IPS DF 6.9 (cell line): ENCODE measurements around the gene PICALM.

Source experiments
- DNase-seq: peaks from one replicate; pipeline ENCODE4 v3.0.0-alpha.2; 2013; ENCODE audit warnings: low read depth, low spot score
- H3K27ac ChIP-seq: one replicate; pipeline ENCODE4 v1.5.1; 2013; ENCODE audit warnings: low read length, control low read depth
- H3K27me3 ChIP-seq: 2 replicates; pipeline ENCODE4 v1.6.1; 2013; ENCODE audit warnings: mild to moderate bottlenecking, low read length; ENCODE audit not compliant: control insufficient read depth, insufficient read depth
- H3K36me3 ChIP-seq: 2 replicates; pipeline ENCODE4 v1.6.1; 2013; ENCODE audit warnings: low read length; ENCODE audit not compliant: control insufficient read depth, insufficient read depth
- H3K4me1 ChIP-seq: 2 replicates; pipeline ENCODE4 v1.6.1; 2013; ENCODE audit warnings: low read length; ENCODE audit not compliant: control insufficient read depth, insufficient read depth
- H3K4me3 ChIP-seq: 2 replicates; pipeline ENCODE4 v1.5.1; 2013; ENCODE audit warnings: mild to moderate bottlenecking, low read length
- H3K9me3 ChIP-seq: 2 replicates; pipeline ENCODE4 v1.6.1; 2013; ENCODE audit warnings: low read length, inconsistent platforms; ENCODE audit not compliant: control insufficient read depth, insufficient read depth
- WGBS: extraction: QIAGEN DNeasy Blood & Tissue Kit; methylation state at CpG from one replicate; pipeline ENCODE4 v1.1.7; 2013; ENCODE audit warnings: mixed read lengths, missing lambda C conversion rate; ENCODE audit not compliant: insufficient read length, insufficient coverage; 5-methylcytosine and 5-hydroxymethylcytosine counted together

PICALM gene

DNA sequence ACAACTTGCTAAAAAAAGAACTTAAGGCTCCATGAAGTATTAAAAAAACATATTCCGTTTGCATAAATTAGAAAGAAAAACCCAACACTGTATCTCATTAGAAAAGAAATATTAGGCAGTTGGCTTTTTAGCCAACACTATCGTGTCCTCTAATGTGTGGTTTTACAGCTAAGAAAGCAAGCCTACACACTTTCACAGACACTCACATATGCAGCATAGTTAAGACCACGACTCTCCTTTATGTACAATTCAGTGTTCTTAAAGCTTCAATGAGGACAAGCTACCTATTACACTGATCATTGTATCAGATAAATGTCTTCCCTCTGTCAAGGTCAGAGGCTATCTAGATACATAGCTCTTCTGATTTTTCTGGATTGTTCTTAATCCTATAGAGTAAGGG, 80.1 kb downstream of the PICALM start:
- Histone ChIP-seq H3K4me1 (no peaks in the 10 kb centered on the region), H3K9me3 (no peaks in the 10 kb centered on the region), H3K27me3 (no peaks in the 10 kb centered on the region), H3K36me3 (no peaks in the 10 kb centered on the region), H3K4me3 (no peak overlapping the region), H3K27ac (no peak overlapping the region)
- DNase-seq = no peak
- WGBS = no CpG with 5 or more reads among the region's 3 CpGs

GRCh38 chr11:85977751-85978160, 91.1 kb downstream of the PICALM start:
- Histone ChIP-seq H3K36me3 (no peaks in the 10 kb centered on the region; the same call in 1 of the 2 replicates), H3K27me3 (no peaks in the 10 kb centered on the region), H3K27ac (no peak overlapping the region), H3K4me3 (no peak overlapping the region), H3K9me3 (no peaks in the 10 kb centered on the region), H3K4me1 (no peaks in the 10 kb centered on the region)
- no CpG with 5 or more reads among the region's 4 CpGs for WGBS
- DNase-seq = no peak

DNA sequence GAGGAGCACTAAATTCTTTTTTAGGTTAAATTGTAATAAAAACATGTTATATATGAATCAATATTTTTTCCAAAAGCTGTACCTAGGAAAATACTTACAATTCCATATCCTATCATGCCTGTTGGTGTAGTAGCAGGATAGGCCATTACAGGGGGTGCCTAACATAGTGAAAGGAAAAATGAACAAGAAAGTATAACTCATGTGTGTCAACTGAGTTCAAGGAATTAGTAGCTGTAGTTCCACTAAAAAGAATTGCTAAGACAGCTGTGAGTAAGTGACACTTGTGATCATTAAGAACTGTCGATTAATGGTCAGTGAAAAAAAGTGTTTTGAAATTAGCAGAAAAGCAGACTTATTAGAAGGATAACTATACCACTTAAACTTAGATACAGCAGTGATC, 92.4 kb downstream of the PICALM start:
- no peaks in the 10 kb centered on the region for H3K4me1 ChIP-seq
- no peak for DNase-seq
- H3K4me3 ChIP-seq = no peak overlapping the region
- WGBS = no CpG with 5 or more reads among the region's 1 CpG
- no peak overlapping the region for H3K27ac ChIP-seq
- H3K36me3 ChIP-seq = no peaks in the 10 kb centered on the region; the same call in 1 of the 2 replicates
- H3K27me3 ChIP-seq = no peaks in the 10 kb centered on the region
- H3K9me3 ChIP-seq = no peaks in the 10 kb centered on the region

DNA sequence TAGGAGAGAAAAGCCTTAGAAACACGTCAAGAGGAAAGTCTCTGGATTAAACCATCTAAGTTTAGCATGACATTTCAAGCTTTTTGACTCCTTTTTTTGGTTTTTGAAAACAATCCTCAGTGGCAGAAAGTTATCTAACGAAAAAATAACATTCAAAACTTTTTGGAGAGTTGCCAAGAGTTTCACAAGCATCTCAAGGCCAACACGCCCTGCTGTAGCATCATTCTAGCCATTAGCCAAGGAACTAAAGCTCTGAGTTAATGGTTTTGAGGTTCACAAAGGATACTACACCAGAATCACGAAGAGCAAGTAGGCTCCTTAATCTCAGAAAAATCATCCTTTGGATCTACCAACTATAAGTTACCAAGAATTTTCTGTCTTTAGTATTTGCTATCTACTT, 94.8 kb downstream of the PICALM start:
- H3K4me1 ChIP-seq = no peaks in the 10 kb centered on the region
- H3K4me3 ChIP-seq = no peak overlapping the region
- H3K27ac ChIP-seq = no peak overlapping the region
- WGBS = no CpG with 5 or more reads among the region's 4 CpGs
- H3K27me3 ChIP-seq = no peaks in the 10 kb centered on the region
- H3K9me3 ChIP-seq = no peaks in the 10 kb centered on the region
- no peak for DNase-seq
- no peaks in the 10 kb centered on the region; the same call in 1 of the 2 replicates for H3K36me3 ChIP-seq

DNA sequence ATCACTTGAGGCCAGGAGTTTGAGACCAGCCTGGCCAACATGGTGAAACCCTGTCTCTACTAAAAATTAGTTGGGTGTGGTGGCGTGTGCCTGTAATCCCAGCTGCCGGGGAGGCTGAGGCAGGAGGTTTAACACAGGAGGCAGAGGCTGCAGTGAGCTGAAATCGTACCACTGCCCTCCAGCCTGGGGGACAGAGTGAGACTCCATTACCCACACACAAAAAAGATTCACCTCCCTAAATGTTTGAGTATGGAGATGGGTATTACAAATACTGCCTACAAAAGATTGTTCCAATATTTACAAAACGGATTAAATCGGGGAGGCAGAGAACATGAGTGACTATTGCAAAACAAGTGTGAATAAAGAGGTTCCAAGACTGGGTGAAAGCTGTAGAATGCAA, 98.3 kb downstream of the PICALM start:
- Histone ChIP-seq H3K4me1 (no peaks in the 10 kb centered on the region), H3K27me3 (no peaks in the 10 kb centered on the region), H3K27ac (no peak overlapping the region), H3K4me3 (no peak overlapping the region), H3K9me3 (no peaks in the 10 kb centered on the region), H3K36me3 (no peaks in the 10 kb centered on the region; the same call in 1 of the 2 replicates)
- WGBS = no CpG with 5 or more reads among the region's 5 CpGs
- DNase-seq = no peak

DNA sequence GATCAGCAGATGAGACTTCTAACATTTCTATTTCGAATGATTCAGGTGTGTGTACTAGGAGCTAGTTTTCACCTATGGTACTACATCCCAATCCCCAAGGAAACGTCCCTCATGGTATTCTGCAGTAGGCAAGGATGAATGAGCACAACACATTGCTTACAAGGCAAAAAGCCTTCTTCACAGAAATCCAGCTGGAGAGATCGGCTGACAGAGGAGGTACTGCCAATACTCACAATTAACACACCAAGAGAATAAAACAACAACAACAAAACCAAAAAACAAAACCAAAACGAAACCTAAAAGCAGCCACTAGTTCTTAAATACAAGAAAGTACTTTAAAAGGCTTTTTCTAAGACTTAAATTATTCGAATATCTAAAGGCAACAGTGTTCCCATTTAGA, 101.4 kb downstream of the PICALM start:
- WGBS = 100% methylated on average over 1 of the region's 5 CpGs
- Histone ChIP-seq H3K4me1 (no peaks in the 10 kb centered on the region), H3K9me3 (no peaks in the 10 kb centered on the region), H3K36me3 (no peaks in the 10 kb centered on the region), H3K4me3 (no peak overlapping the region), H3K27me3 (no peaks in the 10 kb centered on the region), H3K27ac (no peak overlapping the region)
- no peak for DNase-seq

DNA sequence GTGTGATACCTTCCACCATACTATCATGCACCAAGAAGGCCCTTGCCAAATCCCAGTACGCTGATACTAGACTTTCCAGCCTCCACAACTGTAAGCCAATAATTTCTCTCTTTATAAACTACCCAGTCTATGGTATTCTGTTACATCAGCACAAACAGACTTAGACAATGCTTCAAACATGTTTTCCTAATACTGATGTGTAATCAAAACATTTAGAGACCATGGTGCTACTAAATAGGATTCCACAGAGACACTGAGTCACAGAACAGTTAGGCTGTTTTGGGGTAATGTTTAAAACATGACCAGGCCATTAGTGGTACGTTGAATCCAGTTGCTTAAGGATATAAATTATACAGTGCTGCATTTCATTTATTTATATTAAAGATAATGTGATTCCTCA, 103.7 kb downstream of the PICALM start:
- Histone ChIP-seq H3K9me3 (no peaks in the 10 kb centered on the region), H3K27ac (no peak overlapping the region), H3K4me1 (no peaks in the 10 kb centered on the region), H3K36me3 (no peaks in the 10 kb centered on the region), H3K27me3 (no peaks in the 10 kb centered on the region), H3K4me3 (no peak overlapping the region)
- WGBS = no CpG with 5 or more reads among the region's 2 CpGs
- no peak for DNase-seq

DNA sequence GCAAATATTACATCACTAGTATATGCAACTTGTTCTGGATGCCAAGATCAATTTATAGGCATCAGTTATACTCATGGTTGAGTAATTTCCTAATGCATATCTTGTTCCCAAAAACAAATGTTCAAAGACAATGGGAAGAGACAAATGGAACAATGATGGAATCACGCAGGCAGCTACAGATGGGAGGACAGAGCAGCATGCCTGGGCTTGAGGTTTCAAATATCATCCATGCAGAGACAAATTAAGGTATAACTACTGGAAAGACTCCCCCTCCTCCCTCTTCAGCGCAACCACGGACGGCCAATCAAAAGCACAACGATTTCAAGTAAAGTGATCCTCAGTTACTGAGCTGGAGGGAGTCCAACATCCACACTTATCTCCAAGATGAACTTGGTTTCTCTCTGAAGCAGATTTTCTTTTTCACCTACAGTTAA, 106.9 kb downstream of the PICALM start:
- DNase-seq = no peak
- H3K9me3 ChIP-seq = no peaks in the 10 kb centered on the region
- H3K4me1 ChIP-seq = no peaks in the 10 kb centered on the region
- no peaks in the 10 kb centered on the region for H3K36me3 ChIP-seq
- no CpG with 5 or more reads among the region's 5 CpGs for WGBS
- no peak overlapping the region for H3K4me3 ChIP-seq
- no peak overlapping the region for H3K27ac ChIP-seq
- no peaks in the 10 kb centered on the region for H3K27me3 ChIP-seq

DNA sequence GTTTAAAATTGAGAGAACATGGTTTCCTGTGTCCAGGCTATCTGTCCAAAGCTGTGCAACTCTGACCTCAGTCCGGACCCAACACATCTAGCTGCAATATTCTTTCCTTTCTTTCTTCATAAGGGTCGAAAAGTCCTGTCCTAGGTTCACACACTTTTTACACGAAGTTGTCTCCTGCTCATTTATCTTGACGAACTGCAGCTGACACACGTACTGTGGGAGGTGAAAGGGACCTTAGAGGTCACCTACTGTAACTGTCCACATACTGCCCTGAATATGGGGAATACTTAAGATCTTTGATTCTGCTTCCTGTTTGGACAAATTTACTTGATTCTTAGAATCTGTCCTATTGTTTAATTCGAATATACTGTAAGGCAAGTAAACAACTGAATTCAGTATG, 107.8 kb downstream of the PICALM start:
- H3K9me3 ChIP-seq = no peaks in the 10 kb centered on the region
- H3K4me3 ChIP-seq = no peak overlapping the region
- H3K27ac ChIP-seq = no peak overlapping the region
- H3K36me3 ChIP-seq = no peaks in the 10 kb centered on the region; the same call in 1 of the 2 replicates
- WGBS = no CpG with 5 or more reads among the region's 6 CpGs
- no peak for DNase-seq
- no peaks in the 10 kb centered on the region for H3K4me1 ChIP-seq
- H3K27me3 ChIP-seq = no peaks in the 10 kb centered on the region

DNA sequence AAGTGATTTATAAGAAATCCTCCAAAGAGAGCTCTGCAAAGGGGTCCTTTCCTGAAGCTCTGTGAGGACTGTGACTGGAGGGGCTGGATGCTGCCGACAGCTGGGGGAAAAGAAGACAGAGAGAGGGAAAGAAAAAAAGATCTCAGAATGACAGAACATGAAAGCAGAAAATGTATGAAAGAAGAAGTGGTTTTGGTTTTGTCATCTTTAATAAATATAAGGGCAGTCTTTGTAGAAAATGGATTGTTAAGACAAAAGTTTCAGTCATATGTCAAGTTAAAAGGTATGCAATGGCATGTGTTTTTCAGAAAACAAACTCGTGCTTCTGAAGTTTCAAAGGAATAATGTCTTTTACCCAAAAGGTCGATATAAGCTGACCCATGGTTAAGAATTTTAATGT, 108.2 kb downstream of the PICALM start:
- DNase-seq = no peak
- Histone ChIP-seq H3K27me3 (no peaks in the 10 kb centered on the region), H3K36me3 (no peaks in the 10 kb centered on the region; the same call in 1 of the 2 replicates), H3K4me1 (no peaks in the 10 kb centered on the region), H3K4me3 (no peak overlapping the region), H3K27ac (no peak overlapping the region), H3K9me3 (no peaks in the 10 kb centered on the region)
- WGBS = no CpG with 5 or more reads among the region's 3 CpGs

DNA sequence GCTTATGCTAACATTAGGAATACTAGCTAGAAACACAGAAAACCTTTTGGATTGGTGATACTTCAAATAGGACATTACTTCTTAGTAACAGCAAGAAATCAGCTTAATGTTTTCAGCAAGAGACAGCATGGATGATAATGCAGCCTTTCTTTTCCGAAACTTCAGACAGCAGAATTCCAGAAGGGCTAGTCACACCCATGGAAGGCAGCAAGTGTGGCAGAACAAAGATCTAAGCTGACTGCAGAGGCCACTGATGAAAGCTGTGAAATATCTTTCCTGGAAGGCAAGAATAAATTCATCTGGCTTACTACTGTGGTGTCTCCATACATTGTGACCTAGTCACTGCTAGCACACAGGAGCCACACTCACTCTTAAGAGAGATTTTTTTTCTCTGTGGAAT, 113.4 kb downstream of the PICALM start:
- Histone ChIP-seq H3K4me1 (no peaks in the 10 kb centered on the region), H3K36me3 (no peaks in the 10 kb centered on the region; the same call in 1 of the 2 replicates), H3K9me3 (no peaks in the 10 kb centered on the region), H3K27ac (no peak overlapping the region), H3K27me3 (no peaks in the 10 kb centered on the region), H3K4me3 (no peak overlapping the region)
- WGBS = no CpG with 5 or more reads among the region's 1 CpG
- no peak for DNase-seq
